ENCODE measurements around the gene MRPL50. TPM values are rescaled to one million over a fixed set of nuclear protein-coding genes. Genes with fewer than 3 reads are reported as not detected.

The MRPL50 gene
- total RNA-seq, 1 donor from 2014 or later: 16.3 TPM

GRCh38 chr9:101442318-101442717, 43.9 kb upstream of the MRPL50 start:
- Mint-ChIP-seq H3K27me3 (peaks cover 17% of the 10 kb centered on the region), H3K4me3 (no peak overlapping the region), H3K4me1 (ENCODE audit: unreplicated experiment) (no peaks in the 10 kb centered on the region), H3K27ac (no peak overlapping the region), H3K36me3 (no peaks in the 10 kb centered on the region), H3K9me3 (no peaks in the 10 kb centered on the region)
- no peak for TF ChIP-seq CTCF (conservative IDR thresholded peaks at IDR 0.05)
- DNase-seq (ENCODE audit: extremely low spot score, unreplicated experiment): no peak

- Mint-ChIP-seq H3K27ac (no peak overlapping the region), H3K36me3 (no peaks in the 10 kb centered on the region), H3K27me3 (peaks cover 14% of the 10 kb centered on the region), H3K4me1 (ENCODE audit: unreplicated experiment) (no peaks in the 10 kb centered on the region), H3K9me3 (no peaks in the 10 kb centered on the region), H3K4me3 (no peak overlapping the region)
- no peak for TF ChIP-seq CTCF (conservative IDR thresholded peaks at IDR 0.05)
- DNase-seq (ENCODE audit: extremely low spot score, unreplicated experiment): no peak
Observed at GRCh38 chr9:101440714-101441230, 42.4 kb upstream of the MRPL50 start.

GRCh38 chr9:101438523-101438922, 40.1 kb upstream of the MRPL50 start:
- Mint-ChIP-seq H3K9me3 (no peaks in the 10 kb centered on the region), H3K36me3 (no peaks in the 10 kb centered on the region), H3K4me3 (no peak overlapping the region), H3K27ac (no peak overlapping the region), H3K4me1 (ENCODE audit: unreplicated experiment) (no peaks in the 10 kb centered on the region), H3K27me3 (peaks cover 7% of the 10 kb centered on the region)
- no peak for TF ChIP-seq CTCF (conservative IDR thresholded peaks at IDR 0.05)
- no peak for DNase-seq (ENCODE audit: extremely low spot score, unreplicated experiment)

GRCh38 chr9:101437806-101438232, 39.4 kb upstream of the MRPL50 start:
- H3K36me3 Mint-ChIP-seq: no peaks in the 10 kb centered on the region
- no peak overlapping the region for H3K4me3 Mint-ChIP-seq
- no peaks in the 10 kb centered on the region for H3K9me3 Mint-ChIP-seq
- no peak for DNase-seq (ENCODE audit: extremely low spot score, unreplicated experiment)
- no peak for TF ChIP-seq CTCF (conservative IDR thresholded peaks at IDR 0.05)
- H3K27me3 Mint-ChIP-seq: peaks cover 4% of the 10 kb centered on the region
- no peak overlapping the region for H3K27ac Mint-ChIP-seq
- no peaks in the 10 kb centered on the region for H3K4me1 Mint-ChIP-seq (ENCODE audit: unreplicated experiment)

GRCh38 chr9:101435601-101436079, 37.2 kb upstream of the MRPL50 start, which contains the start of gene ALDOB:
Gene ALDOB, minus strand, starts transcription at chr9:101435774. Its CDS starts 4,887 bp downstream, at chr9:101430887.
- no peak within 1 kb of the TSS for H3K27ac Mint-ChIP-seq
- H3K9me3 Mint-ChIP-seq: no peaks in the 10 kb centered on the region
- DNase-seq (ENCODE audit: extremely low spot score, unreplicated experiment): no peak
- no peaks in the 10 kb centered on the region for H3K36me3 Mint-ChIP-seq
- H3K4me3 Mint-ChIP-seq: no peak within 1 kb of the TSS
- peaks cover 3% of the 10 kb centered on the region for H3K27me3 Mint-ChIP-seq
- no peaks in the 10 kb centered on the region for H3K4me1 Mint-ChIP-seq (ENCODE audit: unreplicated experiment)
- TF ChIP-seq CTCF (conservative IDR thresholded peaks at IDR 0.05): no peak

Measured in type B pancreatic cell (in vitro differentiated cells).